ES-I3 (cell line): ENCODE measurements around the gene ARRDC2.

Experiments used
- H3K36me3 ChIP-seq: 2 replicates; pipeline ENCODE4 v1.6.1; 2013; ENCODE audit warnings: mild to moderate bottlenecking, low read length, control low read depth, moderate library complexity; ENCODE audit not compliant: insufficient read depth
- H3K4me1 ChIP-seq: 2 replicates; pipeline ENCODE4 v1.6.1; 2013; ENCODE audit warnings: mild to moderate bottlenecking, control low read depth, low read length; ENCODE audit not compliant: insufficient read depth
- H3K9ac ChIP-seq: 2 replicates; pipeline ENCODE4 v1.6.1; 2013; ENCODE audit warnings: low read depth, mild to moderate bottlenecking, low read length, moderate library complexity
- H3K9me3 ChIP-seq: 2 replicates; pipeline ENCODE4 v1.6.1; 2013; ENCODE audit warnings: mild to moderate bottlenecking, low read length, moderate library complexity; ENCODE audit not compliant: control insufficient read depth, insufficient read depth

The ARRDC2 gene

DNA sequence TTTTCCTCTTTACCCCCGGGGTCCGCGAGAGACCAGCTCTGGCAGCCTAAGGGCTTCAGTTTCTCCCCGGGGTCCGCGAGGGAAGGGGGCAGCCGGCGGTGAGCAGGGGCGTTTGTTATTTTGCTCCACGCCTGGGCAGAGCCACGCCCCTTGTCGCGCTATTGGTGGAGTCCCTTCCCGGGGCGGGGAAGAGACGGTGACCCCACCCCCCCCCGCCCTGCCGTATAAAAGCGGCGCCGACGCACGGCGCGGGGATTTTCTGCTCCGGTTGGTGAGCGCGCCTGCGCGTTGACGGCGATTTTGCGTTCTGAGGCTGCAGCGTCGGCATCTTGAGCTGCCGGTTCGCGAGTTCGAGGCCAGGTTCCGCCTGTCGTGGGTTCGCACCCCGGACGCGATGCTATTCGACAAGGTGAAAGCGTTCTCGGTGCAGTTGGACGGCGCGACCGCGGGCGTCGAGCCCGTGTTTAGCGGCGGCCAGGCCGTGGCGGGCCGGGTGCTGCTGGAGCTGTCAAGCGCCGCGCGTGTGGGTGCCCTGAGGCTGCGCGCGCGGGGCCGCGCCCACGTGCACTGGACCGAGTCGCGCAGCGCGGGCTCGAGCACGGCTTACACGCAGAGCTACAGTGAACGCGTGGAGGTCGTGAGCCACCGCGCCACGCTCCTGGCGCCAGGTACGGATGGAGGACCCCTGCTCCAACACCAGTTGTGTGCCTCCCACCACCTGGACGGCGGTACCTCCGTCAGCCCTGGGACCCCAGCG, at the start of gene ARRDC2:
Gene ARRDC2, plus strand, starts transcription at position 254 of the 757 bp plus-strand sequence. Its CDS starts 141 bp downstream, at position 395.
- Histone ChIP-seq H3K9me3 (peaks cover 3% of the 10 kb centered on the region; the same call in 1 of the 2 replicates), H3K36me3 (no peaks in the 10 kb centered on the region), H3K4me1 (no peaks in the 10 kb centered on the region; the same call in 1 of the 2 replicates), H3K9ac (peak within 1 kb of the TSS; percentile 56; the same call in 1 of the 2 replicates)

DNA sequence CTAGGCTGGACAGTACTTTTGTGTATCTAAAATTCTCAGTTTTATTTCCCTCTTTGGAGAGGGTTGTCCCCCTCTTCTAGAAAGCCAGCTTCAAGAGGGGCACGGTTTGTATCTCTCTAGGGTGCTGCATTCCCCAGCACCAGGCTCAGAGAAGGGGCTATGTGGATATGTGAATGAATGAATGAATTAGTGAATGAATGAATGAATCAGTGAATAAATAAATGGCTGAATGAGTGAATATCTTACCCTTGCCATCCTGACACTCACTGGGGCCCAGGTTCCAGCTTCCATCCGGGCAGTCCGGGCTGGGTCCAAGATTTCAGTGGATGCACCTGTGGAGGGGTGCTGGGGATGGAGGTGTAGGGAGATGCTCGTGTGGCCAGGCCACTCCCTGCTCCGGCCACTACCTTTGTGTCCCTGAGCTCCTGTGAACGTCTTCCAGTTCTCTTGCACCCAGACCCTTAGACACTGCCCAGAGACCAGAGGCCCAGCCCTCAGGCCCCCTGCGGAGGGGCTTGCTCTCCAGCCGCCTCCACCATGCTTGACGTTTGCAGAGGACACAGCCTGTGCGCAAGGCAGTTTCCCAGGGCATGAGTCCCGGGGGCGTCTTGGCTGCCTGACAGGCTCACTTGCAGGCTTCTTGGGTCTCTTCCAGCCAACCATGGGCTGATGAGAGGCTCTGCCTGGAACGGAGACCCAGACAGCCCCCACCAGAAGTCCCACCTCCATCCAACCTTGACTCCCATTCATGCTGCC, 43.9 kb upstream of the ARRDC2 start:
- peaks cover 13% of the 10 kb centered on the region; the same call in 1 of the 2 replicates for H3K4me1 ChIP-seq
- no peak overlapping the region for H3K9ac ChIP-seq

DNA sequence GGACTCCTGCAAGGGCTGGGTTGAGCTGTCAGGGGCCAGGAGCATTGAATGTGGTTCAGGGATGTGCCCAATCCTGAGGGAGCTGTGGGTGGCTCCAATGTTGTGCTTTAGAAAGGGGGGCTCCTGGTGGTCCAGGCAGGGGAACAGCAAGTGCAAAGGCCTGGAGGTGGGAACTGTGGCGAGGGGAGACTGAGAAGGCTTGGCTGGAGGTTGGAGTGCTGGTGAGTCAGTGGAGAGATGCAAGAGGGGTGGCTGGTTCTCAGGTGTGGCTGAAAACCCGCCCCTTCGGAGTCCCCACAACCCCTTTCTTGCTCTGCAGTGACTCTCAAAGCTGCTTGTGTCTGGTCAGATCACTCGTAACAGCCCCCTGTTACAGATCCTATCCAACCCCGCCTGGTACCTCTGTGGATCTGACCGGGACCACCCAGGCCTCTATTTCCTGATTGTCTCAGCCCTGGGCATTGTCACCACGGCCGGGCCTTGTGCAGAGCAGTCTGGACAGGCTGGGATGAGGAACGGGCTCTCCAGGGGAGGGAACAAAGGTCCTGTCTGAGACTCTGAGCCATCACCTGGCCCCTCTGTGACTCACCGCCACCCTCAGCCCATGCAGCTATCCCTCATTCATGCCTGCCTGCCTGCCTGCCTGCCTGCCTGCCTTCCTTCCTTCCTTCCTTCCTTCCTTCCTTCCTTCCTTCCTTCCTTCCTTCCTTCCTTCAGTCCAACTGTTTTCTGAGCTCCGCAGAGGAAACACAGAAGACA, 42.4 kb upstream of the ARRDC2 start:
- no peaks in the 10 kb centered on the region for H3K36me3 ChIP-seq
- H3K9me3 ChIP-seq: no peaks in the 10 kb centered on the region
- peaks cover 13% of the 10 kb centered on the region; the same call in 1 of the 2 replicates for H3K4me1 ChIP-seq
- no peak overlapping the region for H3K9ac ChIP-seq

More for the DNA sequence above, 43.9 kb upstream of the ARRDC2 start:
- Histone ChIP-seq H3K36me3 (no peaks in the 10 kb centered on the region), H3K9me3 (no peaks in the 10 kb centered on the region)

DNA sequence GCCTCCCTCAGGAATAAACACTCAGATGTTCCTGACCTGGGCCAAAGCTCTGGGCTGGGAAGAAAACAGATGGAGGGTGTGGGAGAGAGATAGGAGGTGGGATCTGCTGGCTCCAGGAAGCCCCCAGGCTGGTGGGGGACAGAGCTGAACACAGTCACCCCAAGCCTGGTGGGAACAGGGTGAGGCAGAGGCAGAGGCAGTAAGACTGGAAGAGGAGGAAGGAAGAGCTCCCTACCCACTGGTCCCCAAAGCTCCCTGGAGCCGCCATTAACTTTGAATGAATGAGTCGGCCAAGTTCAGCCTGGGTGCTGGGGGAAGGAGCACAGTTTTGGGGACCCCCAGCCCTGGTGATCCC, 41.9 kb upstream of the ARRDC2 start:
- no peaks in the 10 kb centered on the region for H3K36me3 ChIP-seq
- no peak overlapping the region; the same call in 1 of the 2 replicates for H3K9ac ChIP-seq
- H3K4me1 ChIP-seq: peaks cover 13% of the 10 kb centered on the region; the same call in 1 of the 2 replicates
- no peaks in the 10 kb centered on the region for H3K9me3 ChIP-seq

DNA sequence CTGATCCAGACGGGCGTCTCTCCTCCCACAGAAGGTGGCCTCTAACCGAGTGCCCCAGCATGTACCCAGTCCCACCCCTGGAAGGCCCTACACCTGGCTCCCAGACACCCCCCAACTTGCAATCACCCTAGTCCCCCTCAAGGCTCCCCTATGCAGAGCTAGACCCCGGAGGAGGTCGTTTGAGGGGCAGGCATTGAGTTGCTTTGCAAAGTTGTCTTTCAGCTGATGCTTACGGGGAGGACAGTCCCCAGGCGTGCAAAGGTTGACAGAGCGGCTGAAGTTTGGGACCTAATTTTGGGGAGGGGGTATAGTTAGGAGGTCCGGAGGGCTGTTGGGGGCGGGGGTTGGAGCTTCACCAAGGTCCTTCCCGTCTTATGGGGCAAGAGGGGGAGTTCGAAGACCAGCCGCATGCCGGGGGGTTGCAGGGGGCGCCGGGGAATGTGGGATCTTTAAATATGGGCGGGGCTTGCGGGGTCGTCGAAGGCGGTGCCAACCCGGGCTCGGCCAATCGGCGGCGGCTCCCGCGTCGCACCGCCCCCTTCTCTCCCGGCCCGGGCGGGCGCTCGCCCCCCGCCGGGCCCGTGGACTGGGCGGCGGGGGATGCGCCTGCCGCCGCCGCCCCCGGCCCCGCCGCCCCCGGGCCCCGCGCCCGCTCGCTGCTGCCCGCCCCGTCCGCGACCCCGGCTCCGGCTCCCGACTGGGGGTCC, 41.3 kb upstream of the ARRDC2 start, which contains the start of gene KCNN1:
Gene KCNN1, plus strand, starts transcription at position 558 of the 707 bp plus-strand sequence. CDS start 6,782 bp downstream, outside the sequence.
- Histone ChIP-seq H3K9me3 (no peaks in the 10 kb centered on the region), H3K4me1 (peaks cover 13% of the 10 kb centered on the region; the same call in 1 of the 2 replicates)

DNA sequence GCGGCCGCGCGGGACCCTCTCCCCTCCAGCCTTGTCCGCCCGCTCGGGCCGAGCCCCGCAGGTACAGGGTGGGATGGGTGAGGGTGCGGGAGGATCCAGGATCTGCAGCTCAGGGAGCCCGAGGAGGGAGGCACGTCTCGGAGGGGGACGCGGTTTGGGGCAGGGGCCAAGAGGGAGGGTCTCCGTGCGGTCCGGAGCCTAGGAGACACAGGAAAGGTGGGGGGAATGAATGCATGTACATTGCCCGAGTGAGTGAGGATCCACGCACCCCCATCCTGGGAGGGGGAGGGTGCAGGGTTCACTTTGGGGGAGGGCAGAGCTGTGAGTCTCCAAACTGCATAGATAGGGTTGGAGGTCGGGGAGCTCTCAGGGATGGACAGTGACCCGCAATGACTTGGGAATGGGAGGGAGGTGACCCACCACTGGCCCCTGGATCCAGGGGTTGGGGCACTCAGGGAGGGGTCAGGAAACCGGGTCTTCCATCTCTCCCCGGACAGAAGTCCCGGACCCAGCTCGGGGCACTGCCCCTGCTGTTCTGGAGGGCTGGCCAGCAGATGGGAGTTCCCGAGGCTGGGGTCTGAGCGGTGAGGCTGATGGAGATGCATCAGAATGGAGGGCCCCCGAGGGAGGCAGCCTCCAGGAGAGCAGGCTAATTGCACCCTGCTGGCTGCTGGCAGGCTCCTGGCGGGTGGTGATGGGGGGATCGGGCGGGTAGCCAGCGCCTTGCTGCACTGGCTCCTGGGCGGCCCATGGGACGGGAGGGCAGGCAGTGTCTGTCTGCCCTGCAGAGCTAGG, 40.5 kb upstream of the ARRDC2 start:
- Histone ChIP-seq H3K4me1 (peaks cover 13% of the 10 kb centered on the region; the same call in 1 of the 2 replicates), H3K9ac (peak overlapping the region; percentile 49; the same call in 1 of the 2 replicates), H3K36me3 (no peaks in the 10 kb centered on the region), H3K9me3 (no peaks in the 10 kb centered on the region)

More for the DNA sequence above, 41.3 kb upstream of the ARRDC2 start, which contains the start of gene KCNN1:
- Histone ChIP-seq H3K36me3 (no peaks in the 10 kb centered on the region), H3K9ac (peak within 1 kb of the TSS; percentile 49; the same call in 1 of the 2 replicates)

DNA sequence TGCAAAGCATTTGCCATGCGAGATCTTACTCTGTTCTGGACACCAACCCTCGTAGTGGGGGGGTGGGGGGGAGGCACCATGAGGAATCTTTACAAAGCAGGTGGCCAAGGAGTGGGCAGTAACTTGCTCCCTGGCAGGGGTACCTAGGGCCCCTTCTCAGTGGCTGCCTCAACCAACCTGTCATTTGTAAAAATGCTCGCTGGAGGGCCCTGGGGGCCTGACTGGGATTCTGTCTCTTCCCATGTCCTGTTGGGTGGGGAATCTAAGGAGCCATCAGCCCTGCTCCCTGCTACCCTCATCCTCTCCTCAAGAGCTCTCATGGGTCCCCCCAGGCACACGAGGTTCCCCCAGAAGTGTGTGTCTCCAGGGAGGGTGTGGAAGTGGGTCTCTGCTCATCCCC, 39.6 kb upstream of the ARRDC2 start:
- Histone ChIP-seq H3K9ac (no peak overlapping the region), H3K4me1 (peaks cover 13% of the 10 kb centered on the region; the same call in 1 of the 2 replicates), H3K9me3 (no peaks in the 10 kb centered on the region), H3K36me3 (no peaks in the 10 kb centered on the region)

DNA sequence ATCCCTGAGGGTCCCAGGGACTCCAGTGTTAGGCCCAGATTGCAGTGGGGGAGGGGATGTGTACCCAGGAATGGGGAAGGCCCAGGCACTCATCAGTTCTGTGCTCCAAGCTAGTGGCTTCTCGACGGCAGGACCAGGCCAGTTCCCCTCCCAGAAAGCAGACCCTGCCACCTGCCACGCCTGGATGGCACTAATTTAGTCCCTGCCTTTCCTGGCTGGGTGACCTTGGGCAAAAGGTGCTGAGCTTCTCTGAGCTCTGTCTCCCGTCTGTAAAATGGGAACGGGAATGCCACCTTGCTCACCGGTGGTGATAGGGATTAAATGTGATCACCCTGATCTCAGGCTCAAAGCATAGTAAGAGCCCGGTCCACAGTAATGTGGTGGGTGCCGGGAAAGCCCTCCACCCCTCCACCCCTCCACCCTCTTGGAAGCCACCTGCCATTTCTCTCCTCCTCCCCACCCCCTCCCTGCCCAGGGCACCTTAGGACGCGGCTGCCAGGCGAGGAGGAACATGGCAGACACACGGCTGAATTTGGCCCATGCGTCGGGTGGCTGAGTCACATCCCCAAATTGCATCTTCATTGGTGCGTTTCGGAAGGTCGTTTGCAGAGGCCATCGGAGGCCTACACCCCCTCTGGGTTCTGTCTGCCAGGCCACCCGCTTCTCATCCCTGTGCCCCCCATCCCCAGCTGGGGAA, 38.7 kb upstream of the ARRDC2 start:
- H3K36me3 ChIP-seq: no peaks in the 10 kb centered on the region
- H3K4me1 ChIP-seq: peaks cover 13% of the 10 kb centered on the region; the same call in 1 of the 2 replicates
- no peak overlapping the region for H3K9ac ChIP-seq
- no peaks in the 10 kb centered on the region for H3K9me3 ChIP-seq

DNA sequence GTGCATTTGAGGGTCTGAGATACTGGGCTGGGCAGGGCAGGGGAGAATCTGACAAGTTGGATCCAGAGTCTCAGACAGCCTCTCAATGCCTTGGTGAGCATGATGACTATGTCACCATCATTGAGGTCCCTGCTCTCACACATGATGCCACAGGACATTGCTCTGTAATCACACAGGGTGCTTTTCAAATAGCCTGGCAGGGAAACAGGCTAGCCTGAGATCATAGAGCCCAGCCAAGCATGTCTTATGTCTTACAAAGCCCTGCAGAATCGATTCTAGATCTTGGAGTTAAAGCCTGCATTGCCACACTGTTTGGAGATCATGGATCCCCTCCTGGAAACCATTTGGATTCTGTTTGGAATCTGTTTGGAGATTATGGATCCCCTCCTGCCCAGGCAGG, 35.7 kb upstream of the ARRDC2 start:
- Histone ChIP-seq H3K4me1 (no peaks in the 10 kb centered on the region; the same call in 1 of the 2 replicates), H3K9ac (no peak overlapping the region), H3K36me3 (0 out of 2 replicates have a peak, but pooled peaks cover 2% of the 10 kb centered on the region), H3K9me3 (no peaks in the 10 kb centered on the region)

DNA sequence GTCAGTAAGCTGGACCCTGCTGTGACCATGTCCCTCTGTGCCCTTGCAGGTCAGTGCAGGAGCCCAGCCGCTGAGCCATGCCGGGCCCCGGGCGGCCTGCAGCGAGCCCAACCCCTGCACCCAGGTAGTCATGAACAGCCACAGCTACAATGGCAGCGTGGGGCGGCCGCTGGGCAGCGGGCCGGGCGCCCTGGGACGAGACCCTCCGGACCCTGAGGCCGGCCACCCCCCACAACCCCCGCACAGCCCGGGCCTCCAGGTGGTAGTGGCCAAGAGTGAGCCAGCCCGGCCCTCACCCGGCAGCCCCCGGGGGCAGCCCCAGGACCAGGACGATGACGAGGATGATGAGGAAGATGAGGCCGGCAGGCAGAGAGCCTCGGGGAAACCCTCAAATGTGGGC, 34.2 kb upstream of the ARRDC2 start:
- Histone ChIP-seq H3K36me3 (0 out of 2 replicates have a peak, but pooled peaks cover 2% of the 10 kb centered on the region), H3K9me3 (no peaks in the 10 kb centered on the region), H3K9ac (no peak overlapping the region)

DNA sequence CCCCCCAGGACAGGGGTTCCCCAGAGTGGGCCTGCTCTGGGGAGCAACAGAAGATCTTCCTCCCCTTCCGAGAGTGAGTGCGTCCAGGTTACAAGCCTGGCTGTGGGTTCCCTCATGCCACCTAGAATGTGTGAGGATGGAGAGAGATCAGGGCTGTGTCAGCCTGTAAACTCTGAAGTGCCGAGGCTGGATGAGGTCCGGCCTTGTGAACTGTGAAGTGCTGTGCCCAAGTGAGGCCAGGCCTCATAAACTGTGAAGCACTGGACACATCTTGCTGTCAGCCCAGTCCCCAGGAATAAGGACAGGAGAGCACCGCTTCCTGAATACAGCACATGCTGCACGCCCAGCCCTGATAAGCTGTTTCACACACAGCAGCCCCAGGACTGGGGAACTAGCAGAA, 33.4 kb upstream of the ARRDC2 start:
- no peak overlapping the region for H3K9ac ChIP-seq
- H3K4me1 ChIP-seq: no peaks in the 10 kb centered on the region; the same call in 1 of the 2 replicates
- 0 out of 2 replicates have a peak, but pooled peaks cover 2% of the 10 kb centered on the region for H3K36me3 ChIP-seq
- no peaks in the 10 kb centered on the region for H3K9me3 ChIP-seq

More for the DNA sequence above, 34.2 kb upstream of the ARRDC2 start:
- no peaks in the 10 kb centered on the region; the same call in 1 of the 2 replicates for H3K4me1 ChIP-seq

DNA sequence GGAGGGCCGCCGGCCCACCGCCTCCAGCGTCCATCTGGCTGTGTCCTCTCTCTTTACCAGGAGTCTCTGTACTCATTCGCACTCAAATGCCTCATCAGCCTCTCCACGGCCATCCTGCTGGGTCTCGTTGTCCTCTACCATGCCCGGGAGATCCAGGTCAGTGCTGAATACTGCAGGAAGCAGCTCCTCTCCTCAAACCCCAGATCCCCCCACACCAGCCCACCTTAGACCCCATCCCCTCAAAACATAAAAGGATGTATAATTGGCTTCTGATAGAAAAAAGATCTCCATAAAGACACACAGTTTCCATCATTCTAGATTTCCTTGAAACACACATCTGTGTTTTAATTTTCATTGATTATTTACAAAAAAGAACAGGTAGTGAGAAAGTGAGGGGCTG, 32.9 kb upstream of the ARRDC2 start:
- H3K9me3 ChIP-seq: no peaks in the 10 kb centered on the region
- no peaks in the 10 kb centered on the region for H3K4me1 ChIP-seq
- 0 out of 2 replicates have a peak, but pooled peaks cover 2% of the 10 kb centered on the region for H3K36me3 ChIP-seq
- H3K9ac ChIP-seq: no peak overlapping the region
